Thoracic aorta (tissue), 2 donors: ENCODE measurements around the gene MCOLN1. TPM values are rescaled to one million over a fixed set of nuclear protein-coding genes. Genes with fewer than 3 reads are reported as not detected.

ENCODE experiments used
- ATAC-seq: fragments of 150-250 bp; one replicate; pipeline ENCODE4 v1.8.0; 2017; ENCODE audit warnings: low read depth; ENCODE audit not compliant: insufficient number of reproducible peaks, low FRiP score
- DNase-seq: peaks from one replicate; pipeline ENCODE4 v3.0.0-alpha.2; 2020; ENCODE audit warnings: low spot score
- H3K27ac ChIP-seq, 2 donors: fragments of 200-600 bp; sonication (generic); 1 replicate in 1 of 2; 2 replicates in 1 of 2; pipeline ENCODE4 v1.5.1; 2016; ENCODE audit warnings: mild to moderate bottlenecking in 2 of 2, moderate library complexity in 2 of 2
- H3K27me3 ChIP-seq: fragments of 200-600 bp; sonication (generic); replicated peaks from 2 replicates; pipeline ENCODE4 v1.6.0; 2016; ENCODE audit warnings: mild to moderate bottlenecking; ENCODE audit not compliant: insufficient read depth
- H3K36me3 ChIP-seq: fragments of 200-600 bp; sonication (generic); one replicate; pipeline ENCODE4 v1.5.1; 2016
- H3K4me1 ChIP-seq, 2 donors: fragments of 200-600 bp; sonication (generic); 1 replicate in 1 of 2; 2 replicates in 1 of 2; pipeline versions ENCODE4 v1.5.1 to v1.6.0; 2016; ENCODE audit warnings: low read depth in 2 of 2, mild to moderate bottlenecking in 1 of 2; ENCODE audit not compliant: control insufficient read depth in 1 of 2
- H3K4me3 ChIP-seq: fragments of 200-600 bp; sonication (generic); 2 replicates; pipeline ENCODE4 v1.5.1; 2016; ENCODE audit warnings: mild to moderate bottlenecking
- H3K9me3 ChIP-seq: fragments of 200-600 bp; sonication (generic); 2 replicates; pipeline ENCODE4 v1.5.1; 2016
- total RNA-seq, 2 donors: library from RNA; depleted of rRNA; stranded (reverse); fragments of >200 nt; gene quantifications; one replicate each; pipeline versions ENCODE4 v1.1.0 to v1.2.3, GENCODE V29; 2016
- TF ChIP-seq, protein P1 (sequence below): fragments of 200-600 bp; sonication (generic); IDR thresholded peaks from one replicate; pipeline ENCODE4 v1.5.1; 2019; ENCODE audit warnings: antibody characterized with exemption

MCOLN1 gene
- total RNA-seq, 2 donors from 2014 or later = 19.6 to 34.8 TPM

DNA sequence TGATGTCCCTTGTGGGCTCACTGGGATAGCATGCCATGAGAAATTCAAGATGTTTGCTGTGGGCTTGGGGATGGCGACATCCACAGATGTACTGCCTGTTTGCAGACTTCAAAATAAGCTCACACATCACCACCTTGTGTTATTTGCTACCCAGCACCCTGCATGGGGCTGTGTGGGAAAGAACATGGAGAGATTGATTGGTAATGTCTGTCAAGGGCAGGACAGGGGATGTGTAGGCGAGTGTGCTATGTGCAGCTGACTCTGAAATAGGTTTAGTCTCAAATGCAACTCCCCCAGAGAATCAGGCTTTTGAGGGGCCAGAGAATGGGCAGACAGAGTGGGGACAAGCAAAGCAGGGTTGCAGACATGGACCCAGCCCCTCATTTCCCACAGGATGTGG is 37.8 kb downstream of the MCOLN1 start:
- Histone ChIP-seq H3K4me3 (no peak overlapping the region), H3K27me3 (no peaks in the 10 kb centered on the region), H3K4me1 (no peaks in the 10 kb centered on the region), H3K27ac (no peak overlapping the region), H3K36me3 (peaks cover 56% of the 10 kb centered on the region), H3K9me3 (no peaks in the 10 kb centered on the region)
- TF ChIP-seq, protein P1, sequence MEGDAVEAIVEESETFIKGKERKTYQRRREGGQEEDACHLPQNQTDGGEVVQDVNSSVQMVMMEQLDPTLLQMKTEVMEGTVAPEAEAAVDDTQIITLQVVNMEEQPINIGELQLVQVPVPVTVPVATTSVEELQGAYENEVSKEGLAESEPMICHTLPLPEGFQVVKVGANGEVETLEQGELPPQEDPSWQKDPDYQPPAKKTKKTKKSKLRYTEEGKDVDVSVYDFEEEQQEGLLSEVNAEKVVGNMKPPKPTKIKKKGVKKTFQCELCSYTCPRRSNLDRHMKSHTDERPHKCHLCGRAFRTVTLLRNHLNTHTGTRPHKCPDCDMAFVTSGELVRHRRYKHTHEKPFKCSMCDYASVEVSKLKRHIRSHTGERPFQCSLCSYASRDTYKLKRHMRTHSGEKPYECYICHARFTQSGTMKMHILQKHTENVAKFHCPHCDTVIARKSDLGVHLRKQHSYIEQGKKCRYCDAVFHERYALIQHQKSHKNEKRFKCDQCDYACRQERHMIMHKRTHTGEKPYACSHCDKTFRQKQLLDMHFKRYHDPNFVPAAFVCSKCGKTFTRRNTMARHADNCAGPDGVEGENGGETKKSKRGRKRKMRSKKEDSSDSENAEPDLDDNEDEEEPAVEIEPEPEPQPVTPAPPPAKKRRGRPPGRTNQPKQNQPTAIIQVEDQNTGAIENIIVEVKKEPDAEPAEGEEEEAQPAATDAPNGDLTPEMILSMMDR = no peak
- DNase-seq (no peak), ATAC-seq (no peak)

- Histone ChIP-seq H3K4me1 (no peaks in the 10 kb centered on the region), H3K27ac (no peak overlapping the region), H3K9me3 (no peaks in the 10 kb centered on the region), H3K27me3 (no peaks in the 10 kb centered on the region), H3K36me3 (peaks cover 49% of the 10 kb centered on the region), H3K4me3 (no peak overlapping the region)
- TF ChIP-seq, protein P1 = no peak
- no peak for ATAC-seq
- no peak for DNase-seq
Measured at GRCh38 chr19:7561325-7561724, 38.9 kb downstream of the MCOLN1 start.

GRCh38 chr19:7562646-7563393 is 40.4 kb downstream of the MCOLN1 start:
- no peaks in the 10 kb centered on the region for H3K27me3 ChIP-seq
- DNase-seq (no peak), ATAC-seq (no peak)
- TF ChIP-seq, protein P1 = no peak
- no peak overlapping the region for H3K4me3 ChIP-seq
- H3K36me3 ChIP-seq = peaks cover 35% of the 10 kb centered on the region
- H3K9me3 ChIP-seq = no peaks in the 10 kb centered on the region
- no peak overlapping the region for H3K27ac ChIP-seq
- no peaks in the 10 kb centered on the region for H3K4me1 ChIP-seq

DNA sequence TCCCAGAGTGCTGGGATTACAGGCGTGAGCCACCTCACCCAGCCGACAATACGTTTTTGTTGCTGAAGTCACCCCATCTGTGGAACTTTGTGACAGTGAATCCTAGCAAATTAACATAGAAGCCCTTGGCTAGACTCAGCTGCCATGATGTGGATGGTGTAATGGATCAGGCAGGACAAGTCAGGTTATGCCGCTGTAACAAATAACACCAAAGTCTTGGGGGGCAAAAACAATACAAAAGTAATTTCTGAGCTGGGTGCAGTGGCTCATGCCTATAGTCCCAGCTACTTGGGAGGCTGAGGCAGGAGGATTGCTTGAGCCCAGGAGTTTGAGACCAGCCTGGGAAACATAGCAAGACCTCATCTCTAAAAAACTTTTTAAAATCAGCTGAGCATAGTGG is 42.4 kb downstream of the MCOLN1 start:
- TF ChIP-seq, protein P1 = no peak
- Histone ChIP-seq H3K36me3 (peaks cover 14% of the 10 kb centered on the region), H3K27me3 (no peaks in the 10 kb centered on the region), H3K9me3 (no peaks in the 10 kb centered on the region), H3K4me3 (no peak overlapping the region), H3K27ac (no peak overlapping the region), H3K4me1 (no peaks in the 10 kb centered on the region)
- no peak for DNase-seq
- no peak for ATAC-seq

- Histone ChIP-seq H3K4me1 (no peaks in the 10 kb centered on the region), H3K36me3 (peaks cover 12% of the 10 kb centered on the region), H3K9me3 (no peaks in the 10 kb centered on the region), H3K4me3 (no peak overlapping the region), H3K27me3 (no peaks in the 10 kb centered on the region), H3K27ac (no peak overlapping the region)
- TF ChIP-seq, protein P1 = no peak
- DNase-seq = no peak
- no peak for ATAC-seq
Measured at GRCh38 chr19:7565332-7565731, 42.9 kb downstream of the MCOLN1 start.
